AG08395 (cell line): ENCODE measurements around the gene SEMA5A.

Source experiments
- DNase-seq: peaks from one replicate; pipeline ENCODE4 v3.0.0; 2012; ENCODE audit warnings: mixed read lengths, low spot score

Gene SEMA5A

GRCh38 chr5:9515436-9515835 is 30.4 kb downstream of the SEMA5A start:
- DNase-seq: no peak

GRCh38 chr5:9514968-9515367 is 30.9 kb downstream of the SEMA5A start:
- DNase-seq: no peak

- no peak for DNase-seq
Observed at GRCh38 chr5:9513827-9514226, 32.0 kb downstream of the SEMA5A start.

- DNase-seq: no peak
Observed at GRCh38 chr5:9512457-9512856, 33.4 kb downstream of the SEMA5A start.

- DNase-seq: peak; percentile 89
Observed at GRCh38 chr5:9507974-9508373, 37.9 kb downstream of the SEMA5A start.

- DNase-seq: no peak
Observed at GRCh38 chr5:9505225-9505624, 40.6 kb downstream of the SEMA5A start.

GRCh38 chr5:9502864-9503263 is 43.0 kb downstream of the SEMA5A start:
- no peak for DNase-seq

GRCh38 chr5:9502050-9502834 is 43.6 kb downstream of the SEMA5A start:
- DNase-seq: peak; percentile 19

GRCh38 chr5:9500625-9501024 is 45.2 kb downstream of the SEMA5A start:
- no peak for DNase-seq

- no peak for DNase-seq
Observed at GRCh38 chr5:9500193-9500592, 45.7 kb downstream of the SEMA5A start.

GRCh38 chr5:9499498-9499876 is 46.4 kb downstream of the SEMA5A start:
- DNase-seq: no peak

GRCh38 chr5:9498541-9499497 is 47.1 kb downstream of the SEMA5A start:
- DNase-seq: no peak

GRCh38 chr5:9497347-9497746 is 48.5 kb downstream of the SEMA5A start:
- DNase-seq: no peak

GRCh38 chr5:9496801-9497200 is 49.1 kb downstream of the SEMA5A start:
- DNase-seq: no peak

- DNase-seq: no peak
Observed at GRCh38 chr5:9495121-9495520, 50.8 kb downstream of the SEMA5A start.

- no peak for DNase-seq
Observed at GRCh38 chr5:9494301-9494700, 51.6 kb downstream of the SEMA5A start.

GRCh38 chr5:9490494-9491097 is 55.3 kb downstream of the SEMA5A start:
- no peak for DNase-seq

- DNase-seq: no peak
Observed at GRCh38 chr5:9483779-9484178, 62.1 kb downstream of the SEMA5A start.

- DNase-seq: no peak
Observed at GRCh38 chr5:9483243-9483642, 62.6 kb downstream of the SEMA5A start.

- DNase-seq: no peak
Observed at GRCh38 chr5:9482381-9482780, 63.5 kb downstream of the SEMA5A start.

GRCh38 chr5:9480499-9480898 is 65.4 kb downstream of the SEMA5A start:
- DNase-seq: no peak

- DNase-seq: no peak
Observed at GRCh38 chr5:9479990-9480389, 65.9 kb downstream of the SEMA5A start.

GRCh38 chr5:9479361-9479760 is 66.5 kb downstream of the SEMA5A start:
- DNase-seq: peak; percentile 87
